ENCODE measurements around the gene CHTF8. TPM values are rescaled to one million over a fixed set of nuclear protein-coding genes. Genes with fewer than 3 reads are reported as not detected.

CHTF8 gene
- total RNA-seq, 1 donor from 2014 or later = 134 TPM

- no peak for TF ChIP-seq CTCF (IDR thresholded peaks at IDR 0.05)
- CTCF ChIA-PET = no interaction called here
- H3K9me3 Mint-ChIP-seq = no peaks in the 10 kb centered on the region
- DNase-seq = no peak
- H3K4me1 Mint-ChIP-seq = peaks cover 17% of the 10 kb centered on the region
- H3K36me3 Mint-ChIP-seq (ENCODE audit: low read depth) = peaks cover 34% of the 10 kb centered on the region
- intact Hi-C loops (cut with micrococcal nuclease) = loop anchor here (2.0 kb wide), 1 partner anchor 15 kb away; the partner anchor contains the start of gene SNTB2
- no peak overlapping the region for H3K4me3 Mint-ChIP-seq
- no peak overlapping the region for H3K27ac Mint-ChIP-seq
- ATAC-seq (ENCODE audit: low read depth) = no peak
- POLR2A ChIA-PET = interaction anchor here (1.3 kb wide), 1 partner anchor 15 kb away, joined by 3 read pairs; the partner anchor contains the start of gene SNTB2
- H3K27me3 Mint-ChIP-seq = no peaks in the 10 kb centered on the region
Observed at GRCh38 chr16:69171325-69172084, 39.1 kb upstream of the CHTF8 start.

- no peak overlapping the region for H3K27ac Mint-ChIP-seq
- ATAC-seq (ENCODE audit: low read depth) (no peak), DNase-seq (no peak)
- peaks cover 52% of the 10 kb centered on the region for H3K36me3 Mint-ChIP-seq (ENCODE audit: low read depth)
- no peaks in the 10 kb centered on the region for H3K9me3 Mint-ChIP-seq
- ChIA-PET CTCF (interaction anchor here (0.9 kb wide), 1 partner anchor 118 kb away, joined by 3 read pairs; no protein-coding TSS in a partner anchor), POLR2A (interaction anchor here (0.7 kb wide), 1 partner anchor 34 kb away, joined by 6 read pairs; no protein-coding TSS in a partner anchor)
- H3K4me1 Mint-ChIP-seq = peaks cover 17% of the 10 kb centered on the region
- no peak overlapping the region for H3K4me3 Mint-ChIP-seq
- TF ChIP-seq CTCF (IDR thresholded peaks at IDR 0.05) = no peak
- intact Hi-C loops (cut with micrococcal nuclease) = no loop called here
- no peaks in the 10 kb centered on the region for H3K27me3 Mint-ChIP-seq
Observed at GRCh38 chr16:69169607-69170352, 37.4 kb upstream of the CHTF8 start.

DNA sequence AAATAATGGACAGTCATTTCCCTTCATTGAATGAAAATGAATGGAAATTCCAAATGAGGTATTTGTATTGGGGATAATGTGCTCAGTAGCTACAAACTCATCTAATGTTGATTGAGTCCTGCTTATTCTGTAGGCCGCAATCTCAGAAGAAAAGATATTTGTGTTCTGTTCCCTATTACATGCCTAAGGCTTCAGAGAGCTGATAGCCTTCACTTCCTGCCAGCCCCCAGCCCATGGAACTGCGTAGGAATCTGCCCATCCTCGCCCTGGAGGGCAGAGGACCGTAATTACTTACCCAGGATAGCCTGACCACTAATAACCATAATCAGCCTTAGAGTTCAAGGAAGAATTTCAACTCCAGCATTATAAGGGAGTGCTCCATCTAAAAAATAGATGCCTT lies 36.7 kb upstream of the CHTF8 start:
- H3K27me3 Mint-ChIP-seq = no peaks in the 10 kb centered on the region
- intact Hi-C loops (cut with micrococcal nuclease) = no loop called here
- CTCF ChIA-PET = interaction anchor here (0.9 kb wide), 1 partner anchor 119 kb away, joined by 3 read pairs; no protein-coding TSS in a partner anchor
- peaks cover 17% of the 10 kb centered on the region for H3K4me1 Mint-ChIP-seq
- H3K4me3 Mint-ChIP-seq = no peak overlapping the region
- ATAC-seq (ENCODE audit: low read depth) = no peak
- POLR2A ChIA-PET = interaction anchor here (0.7 kb wide), 1 partner anchor 35 kb away, joined by 6 read pairs; no protein-coding TSS in a partner anchor
- peaks cover 56% of the 10 kb centered on the region for H3K36me3 Mint-ChIP-seq (ENCODE audit: low read depth)
- DNase-seq = no peak
- H3K27ac Mint-ChIP-seq = no peak overlapping the region
- TF ChIP-seq CTCF (IDR thresholded peaks at IDR 0.05) = no peak
- H3K9me3 Mint-ChIP-seq = no peaks in the 10 kb centered on the region

- no peak for DNase-seq
- CTCF ChIA-PET = interaction anchor here (1.0 to 1.3 kb wide), 2 partner anchors 15 to 121 kb away, joined by 3 read pairs; no protein-coding TSS in a partner anchor
- Mint-ChIP-seq H3K4me3 (no peak overlapping the region), H3K27ac (no peak overlapping the region), H3K27me3 (no peaks in the 10 kb centered on the region), H3K9me3 (no peaks in the 10 kb centered on the region), H3K4me1 (peaks cover 17% of the 10 kb centered on the region), H3K36me3 (ENCODE audit: low read depth) (peaks cover 69% of the 10 kb centered on the region)
- intact Hi-C loops (cut with micrococcal nuclease) = no loop called here
- POLR2A ChIA-PET = interaction anchor here (0.5 to 0.9 kb wide), 2 partner anchors 21 to 92 kb away, joined by 4 to 7 read pairs; no protein-coding TSS in a partner anchor
- no peak for ATAC-seq (ENCODE audit: low read depth)
- TF ChIP-seq CTCF (IDR thresholded peaks at IDR 0.05) = no peak
Observed at GRCh38 chr16:69166946-69167930, 34.9 kb upstream of the CHTF8 start.

Data from activated B cell treated with CpG ODN at 0.5 μM for 24 hours (primary cell).